Vagina (tissue), 2 donors: ENCODE data around the gene TMEM169. TPM values are rescaled to one million over a fixed set of nuclear protein-coding genes. Genes with fewer than 3 reads are reported as not detected.
"Not testable (repeated sequence)": the region's sequence is repeated elsewhere in the genome, so short reads cannot be mapped to it uniquely, and the experiment has no call there.

Experiments
- DNase-seq, 2 donors: peaks; one replicate each; pipeline ENCODE4 v3.0.0-alpha.2; 2017; ENCODE audit errors: extremely low spot score in 2 of 2
- H3K27ac ChIP-seq: fragments of 200-600 bp; sonication (generic); one replicate; pipeline ENCODE4 v1.5.1; 2019
- H3K27me3 ChIP-seq: fragments of 200-600 bp; sonication (generic); one replicate; pipeline ENCODE4 v1.5.1; 2019
- H3K36me3 ChIP-seq, 2 donors: fragments of 200-600 bp; sonication (generic); one replicate each; pipeline ENCODE4 v1.5.1; 2017 to 2019
- H3K4me1 ChIP-seq: fragments of 200-600 bp; sonication (generic); one replicate; pipeline ENCODE4 v1.5.1; 2019
- H3K4me3 ChIP-seq, 2 donors: fragments of 200-600 bp; sonication (generic); 1 replicate in 1 of 2; 2 replicates in 1 of 2; pipeline ENCODE4 v1.5.1; 2016 to 2019
- H3K9me3 ChIP-seq: fragments of 200-600 bp; sonication (generic); one replicate; pipeline ENCODE4 v1.5.1; 2019
- POLR2A ChIP-seq, 2 donors: fragments of 450-650 bp; IDR thresholded peaks; one replicate each; pipeline ENCODE4 v1.6.1; 2017; ENCODE audit warnings: antibody characterized with exemption in 2 of 2, mild to moderate bottlenecking in 2 of 2, moderate library complexity in 2 of 2
- POLR2AphosphoS5 ChIP-seq, 2 donors: sonication (generic); formaldehyde crosslinking; IDR thresholded peaks; one replicate each; pipeline ENCODE4 v1.9.0; 2017; ENCODE audit warnings: antibody characterized with exemption in 2 of 2, mild to moderate bottlenecking in 2 of 2, low read depth in 1 of 2; ENCODE audit not compliant: insufficient read depth in 1 of 2
- intact Hi-C: fragments of 100-400 bp; cut with DNase I; formaldehyde crosslinking; loops from one replicate; pipeline ENCODE4 v1.15.1; 2023
- total RNA-seq: library from RNA; depleted of rRNA; stranded (reverse); fragments of >200 nt; gene quantifications from one replicate; pipeline ENCODE4 v1.2.3, GENCODE V29; 2016
- TF ChIP-seq, protein P1 (sequence below), 3 experiments: fragments of 450-650 bp in 2 of 3; fragments of 200-600 bp in 1 of 3; sonication (generic) in 1 of 3; IDR thresholded peaks; one replicate each; pipeline ENCODE4 v1.5.1; 2017 to 2019; ENCODE audit warnings: antibody characterized with exemption in 3 of 3, mild to moderate bottlenecking in 2 of 3, moderate library complexity in 2 of 3

Gene TMEM169
- total RNA-seq, 1 donor from 2014 or later, result not detected

DNA sequence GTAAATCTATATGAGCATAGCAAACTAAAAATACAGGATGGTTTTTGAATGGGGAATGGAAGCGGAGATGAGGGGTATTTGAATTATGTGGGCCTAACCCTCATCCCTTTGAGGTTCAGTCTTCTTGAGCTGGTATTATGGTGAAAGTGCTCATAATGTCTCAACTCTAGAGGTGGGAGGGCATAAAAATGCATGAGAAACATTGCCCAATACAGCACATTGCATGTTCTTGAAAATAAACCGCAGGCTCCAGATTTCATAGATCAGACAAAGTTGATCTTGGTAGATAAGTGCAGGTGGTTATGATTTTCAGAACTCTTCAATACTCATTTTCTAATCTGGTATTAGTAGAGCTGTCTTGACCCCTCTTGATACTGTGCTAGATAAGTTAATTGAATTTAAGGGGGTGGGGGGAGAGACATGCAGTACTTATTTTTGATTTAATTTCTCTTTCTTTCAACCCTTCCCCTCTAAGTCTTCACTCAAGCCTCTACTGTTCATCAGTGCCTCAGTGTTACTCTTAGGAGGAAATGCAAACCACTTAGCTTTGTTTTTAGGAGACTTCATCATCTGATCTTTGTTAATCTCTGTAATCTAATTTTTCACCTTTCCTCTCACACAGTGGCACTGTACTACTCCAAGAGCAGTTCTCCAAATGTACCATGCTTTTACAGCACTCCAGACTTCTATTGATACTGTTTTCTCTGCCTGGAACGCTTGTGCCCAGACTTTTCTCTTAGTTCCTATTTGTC is 49.6 kb downstream of the TMEM169 start:
- Histone ChIP-seq H3K27me3 (no peaks in the 10 kb centered on the region), H3K36me3 (peaks cover 0 to 96% of the 10 kb centered on the region in 2 donors), H3K9me3 (no peaks in the 10 kb centered on the region), H3K4me3 (no peak overlapping the region), H3K27ac (no peak overlapping the region), H3K4me1 (no peaks in the 10 kb centered on the region)
- no peak for TF ChIP-seq POLR2A (IDR thresholded peaks at IDR 0.05)
- TF ChIP-seq POLR2AphosphoS5 (IDR thresholded peaks at IDR 0.05; ENCODE audit: insufficient read depth in 1 of 2, low read depth in 1 of 2), result no peak
- TF ChIP-seq, protein P1, sequence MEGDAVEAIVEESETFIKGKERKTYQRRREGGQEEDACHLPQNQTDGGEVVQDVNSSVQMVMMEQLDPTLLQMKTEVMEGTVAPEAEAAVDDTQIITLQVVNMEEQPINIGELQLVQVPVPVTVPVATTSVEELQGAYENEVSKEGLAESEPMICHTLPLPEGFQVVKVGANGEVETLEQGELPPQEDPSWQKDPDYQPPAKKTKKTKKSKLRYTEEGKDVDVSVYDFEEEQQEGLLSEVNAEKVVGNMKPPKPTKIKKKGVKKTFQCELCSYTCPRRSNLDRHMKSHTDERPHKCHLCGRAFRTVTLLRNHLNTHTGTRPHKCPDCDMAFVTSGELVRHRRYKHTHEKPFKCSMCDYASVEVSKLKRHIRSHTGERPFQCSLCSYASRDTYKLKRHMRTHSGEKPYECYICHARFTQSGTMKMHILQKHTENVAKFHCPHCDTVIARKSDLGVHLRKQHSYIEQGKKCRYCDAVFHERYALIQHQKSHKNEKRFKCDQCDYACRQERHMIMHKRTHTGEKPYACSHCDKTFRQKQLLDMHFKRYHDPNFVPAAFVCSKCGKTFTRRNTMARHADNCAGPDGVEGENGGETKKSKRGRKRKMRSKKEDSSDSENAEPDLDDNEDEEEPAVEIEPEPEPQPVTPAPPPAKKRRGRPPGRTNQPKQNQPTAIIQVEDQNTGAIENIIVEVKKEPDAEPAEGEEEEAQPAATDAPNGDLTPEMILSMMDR (IDR thresholded peaks at IDR 0.05), result no peak
- intact Hi-C loops, result no loop called here
- DNase-seq, result no peak

DNA sequence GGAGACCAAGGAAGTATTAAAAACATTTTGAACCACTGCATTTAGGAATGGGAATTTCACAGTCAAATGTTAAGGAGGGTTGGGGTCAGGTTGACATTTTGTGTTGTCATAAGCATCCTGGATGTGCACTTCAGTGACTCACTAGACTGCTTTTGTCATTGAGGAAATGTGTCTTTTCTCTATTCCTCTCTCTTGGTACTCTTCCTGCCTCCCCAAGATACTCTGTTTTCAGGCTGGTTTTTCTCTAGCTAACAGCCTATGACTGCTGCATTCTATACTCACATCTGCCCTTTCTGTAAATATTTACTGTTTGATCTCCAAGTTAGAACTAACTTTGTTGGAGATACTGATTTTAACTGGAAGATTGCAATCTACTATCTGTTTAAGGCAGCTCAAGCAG is 50.9 kb downstream of the TMEM169 start:
- TF ChIP-seq, protein P1 (IDR thresholded peaks at IDR 0.05), result no peak
- TF ChIP-seq POLR2AphosphoS5 (IDR thresholded peaks at IDR 0.05; ENCODE audit: insufficient read depth in 1 of 2, low read depth in 1 of 2), result no peak
- no peak for TF ChIP-seq POLR2A (IDR thresholded peaks at IDR 0.05)
- intact Hi-C loops, result no loop called here
- Histone ChIP-seq H3K36me3 (peaks cover 0 to 96% of the 10 kb centered on the region in 2 donors), H3K4me1 (no peaks in the 10 kb centered on the region), H3K9me3 (no peaks in the 10 kb centered on the region), H3K27ac (no peak overlapping the region), H3K4me3 (no peak overlapping the region), H3K27me3 (no peaks in the 10 kb centered on the region)
- no peak for DNase-seq

DNA sequence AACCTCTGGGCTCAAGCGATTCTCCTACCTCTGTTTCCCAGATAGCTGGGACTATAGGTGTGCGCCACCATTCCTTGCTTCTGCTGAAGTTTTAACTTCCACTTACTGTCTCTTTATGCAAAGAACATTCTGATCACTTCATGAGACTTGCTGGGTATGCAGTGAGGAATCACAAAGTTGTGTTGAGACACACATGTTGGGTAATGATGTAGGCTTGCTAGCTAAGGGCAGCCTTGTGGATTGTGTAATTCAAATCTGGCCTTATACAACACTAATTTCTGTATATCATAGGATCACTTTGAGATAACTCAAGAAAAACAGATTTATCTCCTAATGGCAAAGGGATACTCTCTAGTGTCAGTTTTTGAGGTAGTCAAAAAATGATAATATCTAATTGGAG is 51.7 kb downstream of the TMEM169 start:
- Histone ChIP-seq H3K27me3 (no peaks in the 10 kb centered on the region), H3K36me3 (peaks cover 0 to 97% of the 10 kb centered on the region in 2 donors), H3K4me3 (no peak overlapping the region), H3K9me3 (no peaks in the 10 kb centered on the region), H3K27ac (no peak overlapping the region), H3K4me1 (no peaks in the 10 kb centered on the region)
- DNase-seq, result no peak
- TF ChIP-seq, protein P1 (IDR thresholded peaks at IDR 0.05), result no peak
- TF ChIP-seq POLR2AphosphoS5 (IDR thresholded peaks at IDR 0.05; ENCODE audit: insufficient read depth in 1 of 2, low read depth in 1 of 2) (no peak), POLR2A (IDR thresholded peaks at IDR 0.05) (no peak)
- intact Hi-C loops, result no loop called here

DNA sequence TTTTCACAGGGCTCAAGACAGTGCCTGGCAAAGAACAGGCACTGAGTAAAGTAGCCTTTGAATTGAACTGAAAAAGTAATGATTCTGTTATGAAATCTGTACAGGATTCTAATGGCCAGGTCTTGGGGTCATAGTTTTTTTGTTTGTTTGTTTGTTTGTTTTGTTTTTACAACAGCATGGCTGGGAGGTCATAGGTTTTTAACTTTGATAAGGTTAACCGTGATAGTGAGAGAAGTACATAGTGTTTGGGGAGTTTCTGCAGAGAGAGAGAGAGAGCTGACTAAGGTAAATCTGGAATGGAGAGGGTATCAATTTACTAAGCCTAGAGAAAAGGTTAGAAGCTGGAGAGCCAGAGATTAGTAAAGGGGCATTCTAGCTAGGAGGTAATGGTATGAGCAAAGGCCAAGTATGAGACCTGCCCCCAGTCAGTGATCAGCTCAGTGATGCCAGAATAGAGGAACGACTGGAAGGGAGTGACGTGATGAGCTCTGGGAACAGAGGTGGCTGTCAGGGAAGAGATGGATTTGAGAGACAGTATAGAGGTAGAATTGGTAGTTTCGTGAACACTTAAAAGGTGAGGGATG is 53.3 kb downstream of the TMEM169 start:
- H3K9me3 ChIP-seq, result no peaks in the 10 kb centered on the region
- H3K36me3 ChIP-seq, result peaks cover 0 to 97% of the 10 kb centered on the region in 2 donors
- H3K27me3 ChIP-seq, result no peaks in the 10 kb centered on the region
- H3K4me1 ChIP-seq, result no peaks in the 10 kb centered on the region
- intact Hi-C loops, result no loop called here
- H3K4me3 ChIP-seq, result no peak overlapping the region
- H3K27ac ChIP-seq, result no peak overlapping the region
- no peak for TF ChIP-seq POLR2A (IDR thresholded peaks at IDR 0.05)
- TF ChIP-seq POLR2AphosphoS5 (IDR thresholded peaks at IDR 0.05; ENCODE audit: insufficient read depth in 1 of 2, low read depth in 1 of 2), result no peak
- TF ChIP-seq, protein P1 (IDR thresholded peaks at IDR 0.05), result no peak
- DNase-seq, result no peak

DNA sequence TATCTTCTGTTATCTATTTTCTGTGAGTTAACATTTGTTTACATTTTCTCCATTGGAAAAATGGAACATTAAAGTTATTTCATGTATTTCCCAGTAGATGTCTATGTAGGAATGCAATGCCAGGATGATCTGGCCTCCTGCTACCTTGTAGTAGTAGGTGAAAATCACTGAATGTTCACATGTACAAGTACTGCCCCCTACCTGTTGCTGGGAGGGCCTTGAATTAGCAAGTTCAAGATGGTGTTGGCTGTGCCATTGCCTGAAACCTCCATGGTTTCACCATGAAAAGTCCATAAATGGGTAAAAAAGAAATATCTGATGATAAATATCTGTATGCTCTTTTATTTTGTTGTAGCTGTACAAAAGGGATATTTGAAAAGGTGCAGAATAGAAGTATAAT is 58.2 kb downstream of the TMEM169 start:
- Histone ChIP-seq H3K27ac (no peak overlapping the region), H3K36me3 (peaks cover 5 to 90% of the 10 kb centered on the region in 2 donors), H3K27me3 (no peaks in the 10 kb centered on the region), H3K4me3 (no peak overlapping the region), H3K9me3 (no peaks in the 10 kb centered on the region), H3K4me1 (no peaks in the 10 kb centered on the region)
- DNase-seq, result no peak
- intact Hi-C loops, result no loop called here
- TF ChIP-seq POLR2AphosphoS5 (IDR thresholded peaks at IDR 0.05; ENCODE audit: insufficient read depth in 1 of 2, low read depth in 1 of 2) (no peak), POLR2A (IDR thresholded peaks at IDR 0.05) (no peak)

DNA sequence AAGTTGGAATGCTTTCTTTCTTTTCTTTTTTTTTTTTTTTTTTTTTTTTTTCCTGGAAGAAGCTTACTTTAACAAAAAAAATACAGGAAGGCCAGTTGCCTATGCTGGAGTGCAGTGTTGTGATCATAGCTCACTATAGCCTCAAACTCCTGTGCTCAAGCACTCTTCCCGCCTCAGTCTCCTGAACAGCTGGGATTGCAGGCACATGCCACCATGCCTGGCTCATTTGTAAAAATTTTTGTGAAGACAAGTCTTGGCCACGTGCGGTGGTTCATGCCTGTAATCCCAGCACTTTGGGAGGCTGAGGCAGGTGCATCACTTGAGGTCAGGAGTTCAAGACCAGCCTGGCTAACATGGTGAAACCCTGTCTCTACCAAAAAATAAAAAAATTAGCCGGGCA is 59.8 kb downstream of the TMEM169 start:
- intact Hi-C loops, H3K9me3 ChIP-seq, DNase-seq, H3K4me3 ChIP-seq, H3K4me1 ChIP-seq, H3K27ac ChIP-seq, H3K27me3 ChIP-seq: not testable (repeated sequence)
- peaks cover 5 to 90% of the 10 kb centered on the region in 2 donors for H3K36me3 ChIP-seq
